ENCODE data around the gene UBASH3B. TPM values are rescaled to one million over a fixed set of nuclear protein-coding genes. Genes with fewer than 3 reads are reported as not detected.

Gene UBASH3B
- total RNA-seq, 2 experiments from 2014 or later, result 67.3 to 108 TPM

GRCh38 chr11:122690384-122690783 is 34.9 kb downstream of the UBASH3B start:
- peak; percentile 49 for DNase-seq
- H3K9me3 Mint-ChIP-seq (ENCODE audit: low read depth), result no peaks in the 10 kb centered on the region
- H3K4me1 Mint-ChIP-seq, result peaks cover 60% of the 10 kb centered on the region
- CTCF ChIA-PET, result interaction anchor here (0.8 to 3.8 kb wide), 8 partner anchors 10 to 65 kb away, joined by 3 to 34 read pairs (median 4); no protein-coding TSS in a partner anchor
- ATAC-seq, result peak; percentile 58
- peaks cover 11% of the 10 kb centered on the region for H3K36me3 Mint-ChIP-seq
- H3K4me3 Mint-ChIP-seq, result peak overlapping the region; percentile 54
- H3K27me3 Mint-ChIP-seq, result no peaks in the 10 kb centered on the region
- peak overlapping the region; percentile 85 for H3K27ac Mint-ChIP-seq

GRCh38 chr11:122690801-122691548 is 35.5 kb downstream of the UBASH3B start:
- peaks cover 64% of the 10 kb centered on the region for H3K4me1 Mint-ChIP-seq
- ATAC-seq (peak; percentile 52), DNase-seq (no peak)
- H3K36me3 Mint-ChIP-seq, result peaks cover 11% of the 10 kb centered on the region
- no peaks in the 10 kb centered on the region for H3K9me3 Mint-ChIP-seq (ENCODE audit: low read depth)
- CTCF ChIA-PET, result interaction anchor here (1.1 to 3.8 kb wide), 7 partner anchors 9 to 64 kb away, joined by 3 to 34 read pairs (median 5); no protein-coding TSS in a partner anchor
- peak overlapping the region; percentile 85 for H3K27ac Mint-ChIP-seq
- H3K27me3 Mint-ChIP-seq, result no peaks in the 10 kb centered on the region
- peak overlapping the region; percentile 54 for H3K4me3 Mint-ChIP-seq

DNA sequence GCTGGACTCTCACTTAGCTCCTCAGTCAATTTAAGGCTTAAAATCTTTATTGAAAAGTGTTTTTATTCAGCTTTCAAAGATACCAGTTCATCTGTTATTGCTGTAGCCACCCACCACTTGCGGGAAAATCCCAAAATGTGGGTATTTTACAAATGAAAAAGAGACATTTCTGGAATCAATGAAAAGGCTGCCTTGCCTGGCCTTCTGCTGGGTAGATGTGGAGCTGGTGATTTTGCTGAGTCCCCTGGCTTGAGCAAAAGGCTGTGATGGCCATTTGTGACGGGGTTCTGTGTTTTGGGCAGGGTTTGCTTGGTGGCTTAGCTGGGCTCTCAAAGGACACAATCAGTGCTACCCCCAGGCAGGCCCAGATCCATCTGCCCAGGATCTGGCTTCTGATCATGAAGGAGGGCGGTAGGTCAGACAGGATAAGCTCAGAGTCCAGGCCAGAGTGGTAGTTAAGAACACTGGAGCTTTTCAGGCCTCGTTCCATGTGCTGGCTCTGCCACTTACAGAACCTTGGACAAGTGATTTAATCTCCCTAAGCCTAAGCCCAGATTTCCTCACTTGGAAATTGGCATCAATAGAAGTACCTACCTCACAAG is 36.1 kb downstream of the UBASH3B start:
- no peak for ATAC-seq
- Mint-ChIP-seq H3K4me3 (no peak overlapping the region), H3K27ac (peak overlapping the region; percentile 85), H3K27me3 (no peaks in the 10 kb centered on the region), H3K36me3 (peaks cover 10% of the 10 kb centered on the region), H3K4me1 (peaks cover 65% of the 10 kb centered on the region), H3K9me3 (ENCODE audit: low read depth) (no peaks in the 10 kb centered on the region)
- DNase-seq, result no peak
- CTCF ChIA-PET, result interaction anchor here (1.1 to 3.8 kb wide), 6 partner anchors 8 to 64 kb away, joined by 3 to 34 read pairs (median 6); no protein-coding TSS in a partner anchor

- no peaks in the 10 kb centered on the region for H3K9me3 Mint-ChIP-seq (ENCODE audit: low read depth)
- H3K36me3 Mint-ChIP-seq, result peaks cover 10% of the 10 kb centered on the region
- no peak for DNase-seq
- ATAC-seq, result no peak
- CTCF ChIA-PET, result interaction anchor here (3.8 kb wide), 1 partner anchor 63 kb away, joined by 34 read pairs; no protein-coding TSS in a partner anchor
- H3K4me1 Mint-ChIP-seq, result peaks cover 68% of the 10 kb centered on the region
- no peaks in the 10 kb centered on the region for H3K27me3 Mint-ChIP-seq
- no peak overlapping the region for H3K27ac Mint-ChIP-seq
- H3K4me3 Mint-ChIP-seq, result no peak overlapping the region
These were observed 36.9 kb downstream of the UBASH3B start for GRCh38 chr11:122692444-122692843.

DNA sequence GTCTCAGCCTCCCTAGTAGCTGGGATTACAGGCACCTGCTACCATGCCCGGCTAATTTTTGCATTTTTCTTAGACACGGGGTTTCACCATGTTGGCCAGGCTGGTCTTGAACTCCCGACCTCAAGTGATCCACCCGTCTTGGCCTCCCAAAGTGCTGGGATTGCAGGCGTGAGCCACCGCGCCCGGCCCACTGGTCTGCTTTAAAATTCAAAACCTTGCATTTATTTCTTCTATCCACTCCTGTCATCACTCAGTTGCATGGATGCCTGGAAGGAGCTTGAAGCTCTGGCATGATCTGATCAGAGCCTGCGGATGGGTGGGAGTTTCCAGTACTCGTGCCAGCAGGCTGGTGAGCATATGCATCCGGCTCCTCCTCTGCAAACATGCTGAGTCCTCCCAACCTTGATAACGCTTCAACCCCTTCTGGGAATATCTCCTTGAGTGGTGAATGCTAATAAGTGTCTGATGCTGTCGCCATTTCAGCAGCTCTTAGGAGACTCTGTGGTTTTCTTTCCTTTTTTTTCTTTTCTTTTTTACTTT is 39.6 kb downstream of the UBASH3B start:
- H3K27me3 Mint-ChIP-seq, result no peaks in the 10 kb centered on the region
- no peak for DNase-seq
- no peak overlapping the region for H3K4me3 Mint-ChIP-seq
- peaks cover 15% of the 10 kb centered on the region for H3K36me3 Mint-ChIP-seq
- CTCF ChIA-PET, result interaction anchor here (1.0 to 8.2 kb wide), 8 partner anchors 11 to 66 kb away, joined by 3 to 58 read pairs (median 6); partner anchors contain the start of gene UBASH3B
- no peak overlapping the region for H3K27ac Mint-ChIP-seq
- peaks cover 76% of the 10 kb centered on the region for H3K4me1 Mint-ChIP-seq
- ATAC-seq, result no peak
- H3K9me3 Mint-ChIP-seq (ENCODE audit: low read depth), result no peaks in the 10 kb centered on the region

- Mint-ChIP-seq H3K36me3 (peaks cover 22% of the 10 kb centered on the region), H3K9me3 (ENCODE audit: low read depth) (no peaks in the 10 kb centered on the region), H3K27ac (peak overlapping the region; percentile 87), H3K4me3 (peak overlapping the region; percentile 48), H3K4me1 (peaks cover 66% of the 10 kb centered on the region), H3K27me3 (no peaks in the 10 kb centered on the region)
- CTCF ChIA-PET, result interaction anchor here (0.8 to 8.2 kb wide), 16 partner anchors 13 to 68 kb away, joined by 3 to 58 read pairs (median 5); partner anchors contain the start of gene UBASH3B
- DNase-seq (peak; percentile 81), ATAC-seq (peak; percentile 77)
These were observed 41.1 kb downstream of the UBASH3B start for GRCh38 chr11:122696662-122697061.

GRCh38 chr11:122697636-122698167 is 42.2 kb downstream of the UBASH3B start:
- peaks cover 62% of the 10 kb centered on the region for H3K4me1 Mint-ChIP-seq
- peak overlapping the region; percentile 87 for H3K27ac Mint-ChIP-seq
- no peaks in the 10 kb centered on the region for H3K27me3 Mint-ChIP-seq
- CTCF ChIA-PET, result interaction anchor here (1.0 to 8.2 kb wide), 9 partner anchors 15 to 69 kb away, joined by 3 to 58 read pairs (median 13); partner anchors contain the start of gene UBASH3B
- peak; percentile 87 for ATAC-seq
- H3K36me3 Mint-ChIP-seq, result peaks cover 30% of the 10 kb centered on the region
- H3K4me3 Mint-ChIP-seq, result peak overlapping the region; percentile 22
- no peaks in the 10 kb centered on the region for H3K9me3 Mint-ChIP-seq (ENCODE audit: low read depth)
- peak; percentile 70 for DNase-seq

DNA sequence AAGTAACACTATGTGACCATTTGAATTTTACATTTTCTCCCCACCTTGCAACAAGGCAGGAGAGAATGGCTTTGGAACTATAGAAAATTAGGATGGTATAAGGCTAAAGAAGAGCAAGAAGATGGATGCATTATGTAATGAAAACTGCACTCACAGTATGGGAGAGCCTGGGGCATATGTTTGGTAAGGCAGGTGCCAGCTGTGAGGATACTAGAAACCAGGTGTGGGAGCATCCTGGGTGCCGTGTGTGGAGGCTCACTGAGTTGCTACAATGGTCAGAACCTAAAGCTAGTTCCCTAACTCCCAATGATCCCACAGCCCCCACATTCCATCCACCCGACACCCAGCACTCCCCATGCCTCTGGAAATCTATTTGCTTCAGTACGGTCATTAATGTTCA is 42.9 kb downstream of the UBASH3B start:
- Mint-ChIP-seq H3K9me3 (ENCODE audit: low read depth) (no peaks in the 10 kb centered on the region), H3K4me3 (peak overlapping the region; percentile 22), H3K27ac (peak overlapping the region; percentile 87), H3K4me1 (peaks cover 60% of the 10 kb centered on the region), H3K27me3 (no peaks in the 10 kb centered on the region), H3K36me3 (peaks cover 31% of the 10 kb centered on the region)
- no peak for ATAC-seq
- no peak for DNase-seq
- CTCF ChIA-PET, result interaction anchor here (1.0 to 8.2 kb wide), 4 partner anchors 14 to 69 kb away, joined by 3 to 58 read pairs (median 17); no protein-coding TSS in a partner anchor

GRCh38 chr11:122700666-122701065 is 45.1 kb downstream of the UBASH3B start:
- Mint-ChIP-seq H3K27me3 (no peaks in the 10 kb centered on the region), H3K36me3 (peaks cover 31% of the 10 kb centered on the region), H3K4me3 (no peak overlapping the region), H3K27ac (no peak overlapping the region), H3K9me3 (ENCODE audit: low read depth) (no peaks in the 10 kb centered on the region), H3K4me1 (peaks cover 59% of the 10 kb centered on the region)
- CTCF ChIA-PET, result interaction anchor here (1.4 to 8.2 kb wide), 5 partner anchors 9 to 55 kb away, joined by 4 to 58 read pairs (median 8); no protein-coding TSS in a partner anchor
- no peak for ATAC-seq
- DNase-seq, result no peak

DNA sequence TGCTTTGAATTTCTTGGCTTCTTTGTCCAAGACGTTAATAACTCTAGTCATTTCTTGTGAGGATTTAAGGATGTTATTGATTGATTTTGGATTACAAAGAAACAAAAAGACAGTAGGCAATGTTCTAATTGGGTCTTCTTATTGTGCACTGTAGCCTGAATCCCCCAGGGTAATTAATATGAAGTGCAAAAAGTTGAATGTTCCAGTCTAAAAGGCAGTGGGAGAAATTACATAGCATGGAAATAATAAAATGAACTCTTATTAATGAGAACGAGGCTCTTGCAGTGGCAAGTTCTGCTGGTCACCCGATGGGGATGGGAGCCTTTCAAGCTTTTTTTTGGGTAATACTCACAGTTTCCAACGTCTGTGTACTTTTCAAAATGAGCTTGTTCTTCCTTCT is 45.6 kb downstream of the UBASH3B start:
- no peaks in the 10 kb centered on the region for H3K9me3 Mint-ChIP-seq (ENCODE audit: low read depth)
- H3K27me3 Mint-ChIP-seq, result no peaks in the 10 kb centered on the region
- H3K4me3 Mint-ChIP-seq, result no peak overlapping the region
- H3K36me3 Mint-ChIP-seq, result peaks cover 31% of the 10 kb centered on the region
- CTCF ChIA-PET, result interaction anchor here (8.2 kb wide), 1 partner anchor 54 kb away, joined by 58 read pairs; no protein-coding TSS in a partner anchor
- DNase-seq (no peak), ATAC-seq (no peak)
- no peak overlapping the region for H3K27ac Mint-ChIP-seq
- peaks cover 57% of the 10 kb centered on the region for H3K4me1 Mint-ChIP-seq

- ATAC-seq, result peak; percentile 69
- H3K27ac Mint-ChIP-seq, result peak overlapping the region; percentile 73
- CTCF ChIA-PET, result no interaction called here
- peaks cover 37% of the 10 kb centered on the region for H3K36me3 Mint-ChIP-seq
- H3K27me3 Mint-ChIP-seq, result no peaks in the 10 kb centered on the region
- no peaks in the 10 kb centered on the region for H3K9me3 Mint-ChIP-seq (ENCODE audit: low read depth)
- no peak overlapping the region for H3K4me3 Mint-ChIP-seq
- DNase-seq, result no peak
- H3K4me1 Mint-ChIP-seq, result peaks cover 35% of the 10 kb centered on the region
These were observed 48.2 kb downstream of the UBASH3B start for GRCh38 chr11:122703541-122704272.

GRCh38 chr11:122705396-122705795 is 49.9 kb downstream of the UBASH3B start:
- peaks cover 33% of the 10 kb centered on the region for H3K36me3 Mint-ChIP-seq
- ATAC-seq (no peak), DNase-seq (no peak)
- H3K4me1 Mint-ChIP-seq, result peaks cover 33% of the 10 kb centered on the region
- CTCF ChIA-PET, result interaction anchor here (0.6 to 2.6 kb wide), 4 partner anchors 10 to 340 kb away, joined by 3 to 7 read pairs (median 3); no protein-coding TSS in a partner anchor
- no peaks in the 10 kb centered on the region for H3K27me3 Mint-ChIP-seq
- H3K9me3 Mint-ChIP-seq (ENCODE audit: low read depth), result no peaks in the 10 kb centered on the region
- no peak overlapping the region for H3K4me3 Mint-ChIP-seq
- no peak overlapping the region for H3K27ac Mint-ChIP-seq

Measured in activated CD8-positive, alpha-beta memory T cell treated with anti-CD3 and anti-CD28 coated beads, Interleukin-2, amount 10 ng/mL, durations not matched to agents 7 days and 5 days (primary cell).